ENCODE data around the gene ATF3.

ATF3 gene

DNA sequence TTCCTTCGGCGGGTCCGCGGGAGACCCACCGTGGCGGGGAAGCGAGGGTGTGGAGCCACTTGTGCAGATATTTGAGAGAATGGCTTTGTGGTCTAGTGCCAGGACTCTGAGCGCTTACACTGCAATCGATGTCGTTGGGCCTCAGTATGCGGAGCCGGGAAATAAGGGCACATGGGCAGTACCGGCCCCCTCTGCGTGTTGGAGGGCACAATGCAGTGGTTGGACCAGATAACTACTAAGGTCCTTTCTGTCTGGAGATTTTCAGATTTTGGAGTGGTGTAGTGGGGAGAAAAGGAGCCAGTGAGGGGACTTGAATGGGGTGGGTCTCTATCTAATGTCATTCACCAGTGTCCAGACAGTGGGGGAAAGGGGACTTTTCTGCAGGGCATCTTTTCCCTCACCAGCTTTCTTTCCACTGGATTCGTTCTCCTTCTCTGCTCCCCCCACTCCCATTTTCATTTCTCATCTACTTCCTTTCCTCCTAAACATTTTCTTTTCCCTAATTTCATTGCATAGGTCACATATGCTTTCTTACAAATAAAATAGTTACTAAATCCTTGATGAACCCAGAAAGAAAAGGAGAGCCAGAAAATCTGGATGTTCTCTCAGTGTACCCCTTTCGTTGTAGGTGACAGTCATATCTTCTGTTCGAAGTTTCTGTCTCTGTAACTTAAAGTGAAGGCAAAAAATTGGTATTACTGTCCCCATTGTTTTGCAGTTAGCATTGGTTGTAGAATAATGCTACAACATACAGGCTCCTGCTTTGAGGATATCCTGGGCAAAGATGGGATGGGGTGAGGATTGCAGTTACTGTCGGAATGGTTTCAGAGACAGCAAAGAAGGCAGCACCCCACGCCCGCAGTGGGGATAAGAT, 1.4 kb downstream of the ATF3 start:
- DNase-seq: no peak

DNA sequence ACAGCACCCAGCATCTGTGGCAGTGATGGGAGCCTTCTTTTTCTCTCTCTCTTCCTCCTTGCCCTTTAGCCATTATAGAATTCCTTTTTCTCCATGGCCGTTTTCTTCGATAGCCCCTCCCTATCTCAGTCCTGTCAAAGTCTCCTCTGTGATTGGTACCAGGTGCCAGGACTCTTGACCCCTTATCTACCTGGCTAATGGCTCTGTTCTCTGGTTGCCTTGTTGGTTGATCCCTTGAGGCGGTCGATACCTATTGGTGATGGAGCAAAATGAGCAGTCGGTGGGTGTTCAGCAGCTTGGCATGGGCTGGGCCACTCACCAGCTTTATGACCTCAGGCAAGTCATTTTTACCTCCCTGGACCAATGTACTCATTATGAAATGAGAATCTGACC, 2.0 kb downstream of the ATF3 start:
- no peak for DNase-seq

DNA sequence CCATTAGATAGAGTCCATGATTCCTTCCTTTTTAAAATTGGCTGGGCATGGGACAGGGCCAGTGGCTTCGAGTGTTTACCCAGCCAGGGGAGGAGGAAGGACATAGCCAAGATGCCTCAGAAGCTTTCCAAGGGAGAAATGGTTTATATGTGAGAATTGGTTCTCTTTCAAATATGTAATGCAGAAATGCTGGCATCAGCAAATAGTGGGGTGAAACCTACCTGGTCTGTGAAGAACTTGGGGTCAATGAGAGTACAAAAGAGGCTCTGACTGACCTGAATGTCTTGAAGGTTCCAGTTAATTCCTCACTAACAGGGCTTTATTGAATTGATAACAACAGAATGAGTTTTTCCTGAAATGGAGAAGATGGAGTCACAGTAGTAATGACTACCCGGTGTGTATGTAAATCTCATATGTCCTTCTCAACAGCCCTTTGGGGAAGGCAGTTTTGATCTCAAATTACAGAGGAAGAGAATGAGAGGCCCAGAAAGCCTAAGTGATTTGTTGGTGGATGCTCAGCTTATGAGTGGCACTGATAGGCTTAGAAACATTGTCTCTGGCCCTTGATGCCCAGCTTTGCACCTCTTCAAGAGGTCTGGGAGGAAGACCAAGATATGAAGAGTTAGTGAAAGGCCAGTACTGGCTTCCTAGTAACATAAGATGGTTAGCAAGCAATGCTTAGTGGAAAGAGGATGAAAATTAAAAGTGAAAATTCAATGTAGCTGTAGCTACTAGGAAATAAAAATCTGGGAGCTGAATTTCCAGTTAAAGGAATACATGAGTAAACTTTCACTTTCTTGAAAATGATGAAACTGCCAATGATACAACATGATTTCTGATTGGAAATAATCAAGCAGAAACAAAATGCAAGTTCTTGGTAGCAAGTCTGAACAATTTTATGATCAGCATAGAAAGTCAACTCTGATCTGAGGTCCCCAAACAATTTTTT, 2.7 kb downstream of the ATF3 start:
- DNase-seq: no peak

DNA sequence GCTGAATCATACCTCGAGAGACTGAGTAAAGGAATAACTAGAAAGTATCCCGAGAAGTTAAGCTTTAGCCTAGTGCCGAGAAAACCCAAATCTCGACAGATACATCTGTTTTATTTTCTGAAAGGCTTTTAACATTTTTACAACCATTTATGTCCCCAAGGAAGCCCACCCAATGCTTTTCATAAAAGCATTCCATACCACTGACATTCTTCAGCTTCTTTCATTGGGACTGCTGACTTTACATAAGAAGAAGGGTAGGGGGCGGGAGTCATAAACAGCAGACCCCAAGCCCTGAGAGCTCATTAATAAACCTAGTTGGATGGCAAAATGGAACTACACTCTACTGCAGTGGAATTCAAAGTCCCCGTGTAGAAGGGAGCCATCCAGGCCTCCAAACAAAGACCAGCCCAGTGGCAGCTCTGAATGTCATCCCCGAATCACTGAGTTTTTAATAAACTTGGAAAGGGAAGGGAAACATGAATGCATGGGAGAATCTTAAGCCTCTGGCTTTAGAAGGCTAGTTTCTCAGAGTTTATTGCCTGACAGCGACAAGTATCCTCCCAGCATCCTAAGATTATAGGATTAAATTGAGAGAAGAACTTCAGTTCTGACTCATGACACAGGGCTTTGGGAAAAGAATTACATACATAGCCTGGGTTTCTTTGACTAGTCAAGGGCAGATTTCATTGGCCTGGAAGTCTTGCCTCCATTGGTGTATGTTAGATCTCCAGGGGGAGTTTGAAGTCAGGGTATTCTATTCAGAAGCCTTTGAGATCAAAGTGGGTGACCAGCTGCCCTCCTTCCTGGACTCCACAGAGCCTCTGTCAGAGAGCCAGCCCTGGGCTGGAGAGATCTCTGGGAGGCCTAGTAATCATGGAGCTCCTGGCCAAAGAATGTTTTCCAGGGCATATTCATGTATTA, 3.7 kb downstream of the ATF3 start:
- no peak for DNase-seq

DNA sequence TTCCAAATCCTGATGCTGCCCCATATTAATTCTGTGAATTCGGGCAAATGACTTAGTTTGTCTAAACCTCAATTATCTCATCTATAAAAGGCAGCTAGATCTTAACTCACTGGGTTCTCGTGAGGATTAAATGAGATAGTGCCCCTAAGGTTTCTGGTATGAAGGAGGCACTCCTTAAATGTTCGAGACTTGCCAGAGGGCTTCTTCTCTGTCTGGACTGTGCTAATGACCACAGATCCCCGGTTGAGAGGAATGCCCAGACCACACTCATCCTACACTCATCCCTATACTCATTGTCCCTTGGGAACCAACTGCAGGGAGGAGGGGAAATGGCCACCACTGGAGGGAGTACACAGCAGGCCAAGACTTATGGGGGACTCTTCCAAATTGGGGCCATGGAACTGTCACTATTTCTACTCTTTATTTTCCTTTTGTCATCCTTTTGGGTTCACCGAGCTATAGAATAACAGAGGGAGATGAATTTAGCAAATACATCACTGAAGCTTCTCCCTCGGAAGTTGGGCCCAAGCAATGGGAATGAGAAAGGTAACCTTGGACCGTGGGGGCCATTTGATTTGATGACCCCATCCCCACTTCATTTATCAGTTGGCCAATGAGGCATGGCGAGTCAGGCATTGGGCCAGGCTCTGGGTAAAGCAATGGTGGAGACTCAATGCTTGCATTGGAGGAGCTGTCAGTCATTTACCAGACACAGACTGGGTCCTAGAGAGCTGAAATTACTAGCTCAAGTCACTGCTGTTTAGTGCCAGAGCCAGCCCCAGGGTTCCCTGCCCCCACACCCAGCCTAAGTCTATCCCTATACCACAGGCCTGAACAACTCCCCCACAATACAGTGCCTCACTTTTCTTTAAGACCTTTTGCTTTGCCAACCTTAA, 5.1 kb downstream of the ATF3 start:
- no peak for DNase-seq

DNA sequence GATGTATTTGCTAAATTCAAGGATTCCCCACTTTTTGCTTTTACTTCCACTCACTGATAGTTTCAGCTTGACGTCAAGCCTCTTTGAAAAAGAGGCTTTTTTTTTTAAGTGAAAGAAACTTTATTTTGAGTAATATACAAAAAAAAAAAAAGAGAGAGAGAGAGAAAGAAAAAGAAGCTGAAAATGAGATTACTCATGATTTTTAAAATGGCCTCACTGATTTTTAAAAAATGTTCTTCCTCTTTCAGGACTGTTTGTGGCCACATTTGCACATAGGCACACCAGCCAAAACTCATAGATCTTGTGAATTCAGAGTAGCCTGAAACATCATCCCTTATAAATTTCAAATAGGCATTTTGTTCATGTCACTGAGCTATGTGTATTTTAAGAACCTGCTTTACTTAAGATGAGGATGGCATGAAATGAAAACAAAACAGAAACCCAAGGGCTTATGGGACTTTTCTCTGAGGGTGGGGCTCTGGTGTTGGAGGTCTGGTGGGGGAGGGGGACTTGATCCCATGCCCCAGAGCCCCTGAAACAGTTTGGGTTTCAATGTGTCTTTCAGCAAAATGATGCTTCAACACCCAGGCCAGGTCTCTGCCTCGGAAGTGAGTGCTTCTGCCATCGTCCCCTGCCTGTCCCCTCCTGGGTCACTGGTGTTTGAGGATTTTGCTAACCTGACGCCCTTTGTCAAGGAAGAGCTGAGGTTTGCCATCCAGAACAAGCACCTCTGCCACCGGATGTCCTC, 6.1 kb downstream of the ATF3 start:
- no peak for DNase-seq

DNA sequence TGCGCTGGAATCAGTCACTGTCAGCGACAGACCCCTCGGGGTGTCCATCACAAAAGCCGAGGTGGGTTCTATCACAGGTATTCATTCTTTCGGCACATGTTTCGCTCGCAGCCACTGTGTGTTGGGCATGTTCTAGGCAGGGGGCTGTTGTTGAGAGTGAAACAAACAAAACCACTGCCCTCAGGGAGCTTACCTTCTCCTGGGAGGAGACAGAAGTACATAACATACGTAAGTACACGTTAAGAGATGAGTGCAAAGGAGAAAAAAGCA, 6.6 kb downstream of the ATF3 start:
- DNase-seq: no peak

DNA sequence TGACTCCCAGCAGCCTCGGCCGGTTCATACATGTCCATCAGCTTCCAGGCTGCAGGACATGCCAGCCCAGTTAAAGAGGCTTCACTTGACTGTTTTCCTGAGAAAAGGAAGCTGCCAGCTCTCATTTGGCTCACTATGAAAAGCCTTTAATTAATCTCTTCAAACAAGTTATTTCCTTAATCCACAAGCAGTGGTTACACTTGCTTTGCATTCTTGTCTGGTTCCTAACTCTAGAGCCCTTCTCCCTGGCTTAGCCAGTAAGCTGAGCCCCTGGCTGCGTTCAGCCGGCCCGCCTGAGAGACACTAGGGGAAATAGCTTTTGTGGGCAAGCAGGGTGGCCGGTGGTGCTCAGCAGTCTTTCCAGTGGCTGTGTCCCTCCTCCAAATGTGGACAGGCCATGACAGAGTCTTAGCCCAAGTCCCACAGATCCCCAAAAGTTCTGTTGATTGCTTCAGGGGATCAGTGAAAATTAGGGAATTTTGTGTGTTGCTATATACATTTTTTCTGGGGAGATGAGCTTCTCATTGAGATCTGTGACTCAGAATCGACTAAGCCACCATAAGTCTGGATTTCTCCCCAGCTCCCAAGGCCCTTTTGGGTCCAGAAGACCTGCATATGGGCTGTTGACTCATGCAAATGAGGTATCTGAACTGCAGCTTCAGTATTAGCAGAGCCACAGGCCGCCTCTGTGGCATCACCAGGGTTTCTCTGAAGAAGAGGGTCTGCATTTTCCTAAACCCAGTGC, 10.1 kb downstream of the ATF3 start:
- DNase-seq: no peak

DNA sequence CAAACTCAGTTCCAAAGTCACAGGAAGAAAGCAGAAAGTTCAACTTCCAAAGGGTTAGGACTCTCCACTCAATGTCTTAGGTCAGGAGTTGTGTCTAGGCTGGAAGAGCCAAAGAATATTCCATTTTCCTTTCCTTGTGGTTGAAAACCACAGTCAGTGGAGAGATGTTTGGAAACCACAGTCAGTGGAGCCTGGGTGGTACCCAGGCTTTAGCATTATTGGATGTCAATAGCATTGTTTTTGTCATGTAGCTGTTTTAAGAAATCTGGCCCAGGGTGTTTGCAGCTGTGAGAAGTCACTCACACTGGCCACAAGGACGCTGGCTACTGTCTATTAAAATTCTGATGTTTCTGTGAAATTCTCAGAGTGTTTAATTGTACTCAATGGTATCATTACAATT, 11.7 kb downstream of the ATF3 start:
- DNase-seq: no peak

DNA sequence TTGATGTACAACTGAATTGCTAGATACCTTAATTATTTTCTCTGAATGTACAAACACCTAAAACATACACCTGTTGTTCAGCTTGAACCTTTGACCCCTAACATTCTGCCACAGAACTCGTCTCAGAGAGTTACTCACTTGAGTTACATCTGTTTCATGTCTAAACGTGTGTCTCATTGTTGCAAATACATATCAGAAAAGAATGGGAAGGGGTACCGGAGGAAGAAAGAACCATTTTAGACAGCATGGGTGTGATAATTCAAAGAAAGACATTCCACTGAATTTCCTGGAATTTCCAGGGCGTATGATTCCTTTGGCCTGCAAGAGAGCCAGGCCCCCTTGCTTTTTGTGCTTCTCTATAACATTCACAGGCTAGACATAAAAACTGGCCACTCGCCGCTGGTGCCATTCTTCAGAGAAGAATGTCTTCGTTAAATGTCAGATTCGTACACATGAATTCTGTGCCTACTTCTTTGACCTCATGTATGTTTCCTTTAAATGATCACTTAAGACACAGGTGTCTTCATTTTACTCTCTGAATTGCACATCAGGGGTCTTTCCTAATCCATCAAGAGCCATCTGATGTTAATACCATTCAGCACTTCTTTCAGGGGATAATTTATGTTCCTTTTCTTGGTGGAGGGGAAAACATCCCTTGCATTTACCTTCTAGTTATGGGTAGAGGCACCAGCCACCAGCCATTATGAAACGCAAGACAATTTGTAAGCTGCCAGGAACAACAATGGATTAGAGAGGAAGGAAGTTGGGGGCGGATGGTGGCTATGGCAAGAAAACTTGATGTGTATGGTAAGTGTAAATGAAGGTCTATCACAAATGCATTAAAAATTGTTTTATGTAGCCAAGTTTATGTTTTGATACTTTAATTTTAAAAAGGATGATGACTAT, 12.7 kb downstream of the ATF3 start:
- DNase-seq: no peak

DNA sequence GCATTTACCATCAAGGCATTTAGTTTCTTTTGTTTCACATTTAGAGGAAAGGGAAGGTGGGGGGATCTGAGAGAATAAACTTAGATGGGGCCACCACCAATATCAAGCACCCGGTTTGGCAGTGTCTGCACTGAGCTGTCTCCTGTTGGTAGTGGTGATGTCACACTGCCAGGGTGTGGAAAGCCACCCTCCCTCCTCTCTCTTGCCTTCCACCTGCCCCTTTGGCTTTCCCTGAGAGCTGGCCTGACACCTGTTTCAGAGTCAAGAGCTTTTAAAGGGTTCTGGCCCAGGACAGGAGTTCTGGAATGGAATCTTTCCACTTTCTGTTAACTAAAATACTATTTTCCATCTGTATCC, 13.4 kb downstream of the ATF3 start:
- no peak for DNase-seq

DNA sequence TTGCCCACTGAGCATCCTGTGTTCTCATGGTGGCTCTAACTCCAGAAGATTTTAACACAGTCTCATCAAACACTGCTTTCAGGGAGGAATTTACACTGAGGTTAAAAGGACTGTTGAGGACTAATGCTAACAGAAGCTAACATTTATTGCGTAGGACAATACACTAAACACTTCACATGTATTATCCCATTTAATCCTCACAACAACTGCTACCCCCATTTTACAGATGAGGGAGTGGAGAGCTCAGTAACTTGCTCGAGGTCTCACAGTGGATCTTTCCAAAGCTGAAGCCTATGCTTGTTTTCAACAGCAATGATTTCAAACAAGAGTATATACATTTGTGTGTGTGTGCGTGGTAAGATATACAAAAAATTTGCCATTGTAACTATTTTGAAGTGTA, 13.9 kb downstream of the ATF3 start:
- DNase-seq: no peak

DNA sequence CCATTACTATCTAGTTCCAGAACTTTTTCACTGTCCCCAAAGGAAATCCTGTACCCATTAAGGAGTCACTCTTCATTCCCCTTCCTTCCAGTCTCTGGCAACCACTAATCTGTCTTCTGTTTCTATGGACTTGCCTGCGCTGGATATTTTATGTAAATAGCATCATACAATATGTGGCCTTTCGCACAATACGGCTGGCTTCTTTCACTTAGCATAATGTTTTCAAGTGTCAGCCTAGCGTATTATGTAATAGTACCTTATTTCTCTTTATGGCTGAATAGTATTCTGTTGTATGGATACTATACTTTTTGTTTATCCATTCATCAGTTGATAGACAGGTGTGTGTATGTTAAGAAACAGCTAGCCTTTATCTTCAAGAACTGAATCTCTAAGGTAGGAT, 14.3 kb downstream of the ATF3 start:
- DNase-seq: no peak

DNA sequence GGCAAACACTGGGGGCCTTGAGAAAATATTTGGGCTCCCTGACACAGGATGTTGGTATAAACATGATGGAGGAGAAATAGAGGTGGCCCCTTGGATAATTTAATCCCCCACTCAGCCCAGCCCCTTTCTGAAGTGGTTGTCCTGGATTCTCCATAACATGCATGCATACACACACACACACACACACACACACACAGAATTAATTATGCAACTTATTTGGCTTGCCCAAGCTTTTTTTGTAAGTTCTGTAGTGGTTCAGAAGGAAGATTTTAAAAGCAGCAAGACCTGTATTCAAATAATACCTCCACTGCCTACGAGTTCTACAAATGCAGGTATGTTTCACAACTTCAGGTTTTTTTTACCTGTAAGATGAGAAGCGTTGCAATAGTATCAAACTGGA, 15.0 kb downstream of the ATF3 start:
- DNase-seq: no peak

DNA sequence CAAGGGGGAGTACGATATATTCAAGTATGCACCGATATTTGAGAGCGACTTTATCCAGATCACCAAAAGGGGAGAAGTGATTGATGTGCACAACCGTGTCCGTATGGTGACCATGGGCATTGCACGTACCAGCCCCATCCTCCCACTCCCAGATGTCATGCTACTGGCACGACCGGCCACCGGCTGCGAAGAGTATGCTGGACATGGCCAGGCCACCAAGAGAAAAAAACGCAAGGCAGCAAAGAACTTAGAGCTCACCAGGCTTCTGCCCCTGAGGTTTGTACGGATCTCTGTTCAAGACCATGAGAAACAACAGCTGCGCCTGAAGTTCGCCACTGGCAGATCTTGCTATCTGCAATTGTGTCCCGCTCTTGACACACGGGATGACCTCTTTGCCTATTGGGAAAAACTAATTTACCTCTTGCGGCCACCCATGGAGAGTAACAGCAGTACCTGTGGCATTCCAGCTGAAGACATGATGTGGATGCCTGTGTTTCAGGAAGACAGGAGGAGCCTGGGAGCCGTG, 16.5 kb downstream of the ATF3 start:
- no peak for DNase-seq

DNA sequence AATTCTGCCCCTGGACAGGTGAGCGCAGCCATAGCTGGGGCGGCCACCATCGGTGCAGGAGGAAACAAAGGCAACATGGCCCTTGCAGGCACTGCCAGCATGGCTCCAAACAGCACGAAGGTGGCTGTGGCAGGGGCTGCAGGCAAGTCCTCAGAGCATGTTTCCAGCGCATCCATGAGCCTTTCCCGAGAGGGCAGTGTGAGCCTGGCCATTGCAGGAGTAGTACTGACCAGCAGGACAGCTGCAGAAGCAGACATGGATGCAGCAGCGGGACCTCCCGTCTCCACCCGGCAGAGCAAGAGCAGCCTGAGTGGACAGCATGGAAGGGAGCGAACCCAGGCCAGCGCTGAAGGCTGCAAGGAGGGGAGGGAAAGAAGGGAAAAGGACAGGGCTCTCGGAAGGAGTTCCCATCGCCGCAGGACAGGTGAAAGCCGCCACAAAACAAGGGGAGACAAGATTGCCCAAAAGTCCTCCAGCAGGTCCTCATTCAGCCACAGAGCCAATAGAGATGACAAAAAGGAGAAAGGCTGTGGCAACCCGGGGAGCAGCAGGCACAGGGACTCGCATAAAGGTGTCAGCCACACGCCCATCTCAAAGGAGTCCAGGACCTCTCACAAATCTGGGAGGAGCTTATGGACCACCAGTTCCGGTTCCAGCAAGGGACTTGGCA, 17.4 kb downstream of the ATF3 start:
- DNase-seq: no peak

DNA sequence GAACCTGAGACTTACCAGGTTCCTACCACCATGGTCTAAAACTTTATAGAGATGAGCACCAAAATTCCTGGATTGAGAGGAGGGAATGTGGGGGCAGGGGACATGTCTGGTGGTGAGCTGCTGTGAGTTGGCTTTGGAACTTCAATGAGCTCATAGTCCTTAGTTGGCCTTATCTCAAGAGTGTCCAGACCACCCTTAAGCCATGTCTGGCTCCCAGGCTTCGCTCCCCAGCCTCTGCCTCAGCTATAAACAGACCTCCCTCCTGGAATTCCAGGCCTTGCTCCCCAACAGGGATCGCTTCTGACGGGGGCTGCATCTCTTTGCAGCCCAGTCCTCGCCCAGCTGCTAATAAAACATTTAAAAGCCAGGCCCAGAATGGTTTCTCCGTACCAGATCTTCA, 19.5 kb downstream of the ATF3 start:
- DNase-seq: no peak

DNA sequence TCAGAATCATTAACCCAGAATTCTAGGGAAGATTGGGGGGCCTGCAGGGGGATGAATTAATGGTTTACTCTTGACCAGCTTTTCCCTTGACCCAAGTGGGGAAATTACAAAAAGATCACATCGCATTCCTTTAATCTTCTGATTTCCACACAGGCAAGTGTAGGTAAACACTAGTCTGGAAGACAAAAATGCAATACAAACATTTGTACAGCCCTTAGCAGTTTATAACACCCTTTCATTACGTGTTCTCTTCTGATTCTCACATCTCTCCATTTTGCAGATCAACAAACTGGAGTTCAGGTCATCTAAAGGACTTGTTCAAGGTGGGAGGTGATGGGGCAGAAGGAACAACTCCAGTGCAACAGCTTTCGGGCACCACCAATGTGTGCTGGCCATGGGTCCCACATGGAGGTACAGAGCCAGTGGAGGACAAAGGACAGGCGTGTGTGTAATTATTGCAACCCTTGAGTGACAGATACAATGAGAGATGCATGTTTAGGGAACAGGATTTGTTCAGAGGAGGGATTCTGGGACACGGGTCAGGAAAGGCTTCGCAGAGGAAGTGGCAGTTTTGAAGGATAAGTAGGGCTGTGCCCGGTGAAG, 20.4 kb downstream of the ATF3 start:
- no peak for DNase-seq
